Activated naive CD4-positive, alpha-beta T cell (primary cell): ENCODE data around the gene VPS41.

Source experiments
- DNase-seq, 4 experiments: peaks; one replicate each; lab custom pipeline; 2025; lab: John Stamatoyannopoulos, UW

VPS41 gene

DNA sequence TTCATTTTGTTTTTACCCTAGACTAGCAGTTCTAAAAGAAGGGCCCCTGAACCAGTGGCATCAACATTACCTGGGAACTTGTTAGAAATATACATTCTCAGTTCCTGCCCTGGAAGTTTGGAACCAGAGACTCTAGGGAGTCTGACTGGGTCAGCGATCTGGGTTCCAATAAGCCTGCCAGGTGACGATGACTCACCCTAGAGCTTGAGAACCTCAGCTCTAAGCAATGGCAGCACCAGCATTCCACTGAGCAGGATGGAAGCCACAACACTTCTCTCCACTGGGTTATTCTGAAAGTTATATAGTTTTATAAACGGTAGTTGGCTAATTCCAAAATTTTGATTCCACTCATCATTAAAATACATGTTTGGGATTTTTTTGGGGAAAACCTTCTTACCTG is 180.8 kb downstream of the VPS41 start:
- DNase-seq, result no peak

DNA sequence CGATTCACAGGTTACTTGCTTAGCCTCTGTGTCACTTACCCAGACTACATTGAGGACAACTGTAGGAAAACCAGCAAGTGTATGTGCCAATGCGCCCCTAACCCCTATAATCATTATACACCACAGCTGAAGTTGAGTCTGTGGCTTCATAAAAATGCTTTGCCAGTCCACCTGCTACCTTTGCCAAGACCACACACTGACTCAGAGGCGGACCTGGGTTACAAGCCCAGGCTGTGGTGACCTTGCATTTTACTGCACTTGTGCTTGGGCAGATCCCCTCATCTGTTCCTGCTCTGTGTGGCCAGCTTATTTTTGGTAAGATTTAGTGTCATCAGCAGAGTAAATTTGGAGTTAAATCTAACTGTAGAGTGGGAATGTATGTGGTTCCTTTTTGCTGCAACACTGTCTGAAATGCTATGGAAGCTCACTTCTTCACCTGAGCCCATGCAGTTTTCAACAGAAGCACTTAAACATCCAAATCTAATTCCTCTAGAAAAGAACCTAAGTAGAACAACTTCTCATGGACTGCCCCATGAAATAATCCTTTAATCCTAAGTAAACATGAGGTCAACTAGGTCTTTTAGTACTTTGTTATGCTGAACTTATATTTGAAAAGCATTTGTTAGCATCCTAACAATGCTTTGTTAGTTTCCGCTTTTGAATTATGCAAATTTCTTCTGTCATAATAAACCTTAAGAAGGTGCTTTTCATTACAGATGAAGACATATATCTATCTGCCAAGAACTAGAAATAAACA is 181.6 kb downstream of the VPS41 start:
- DNase-seq, result no peak

DNA sequence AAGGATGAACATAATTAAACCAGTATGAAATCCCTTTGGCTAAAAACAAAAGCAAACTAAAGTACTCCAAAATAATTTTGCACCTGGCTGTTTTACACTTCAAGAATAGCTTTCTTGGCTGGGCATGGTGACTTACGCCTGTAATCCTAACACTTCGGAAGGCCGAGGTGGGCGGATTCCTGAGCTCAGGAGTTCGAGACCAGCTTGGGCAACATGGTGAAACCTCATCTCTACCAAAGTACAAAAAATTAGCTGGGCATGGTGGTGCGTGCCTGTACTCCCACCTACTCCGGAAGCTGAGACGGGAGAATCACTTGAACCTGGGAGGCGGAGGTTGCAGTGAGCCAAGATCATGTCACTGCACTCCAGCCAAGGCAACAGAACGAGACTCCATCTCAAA is 185.7 kb downstream of the VPS41 start:
- no peak for DNase-seq

DNA sequence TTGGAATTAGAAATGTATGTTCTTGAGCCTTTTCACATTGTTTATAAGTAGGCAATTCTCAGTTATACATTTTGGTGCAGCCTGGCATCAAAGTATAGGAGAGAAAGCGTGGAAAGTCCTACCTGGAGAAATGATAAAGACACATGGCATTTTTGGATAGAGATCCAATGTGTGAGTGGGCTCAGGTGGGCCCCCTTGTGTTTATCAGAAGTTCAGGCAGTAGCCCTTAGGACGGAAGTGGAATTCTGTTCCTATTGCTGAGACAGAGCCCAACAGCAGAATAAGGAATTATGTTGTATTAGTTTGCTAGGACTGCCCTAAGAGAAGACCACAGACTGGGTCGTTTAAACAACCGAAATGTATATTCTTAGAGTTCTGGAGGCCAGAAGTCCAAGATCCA is 192.6 kb downstream of the VPS41 start:
- no peak for DNase-seq

DNA sequence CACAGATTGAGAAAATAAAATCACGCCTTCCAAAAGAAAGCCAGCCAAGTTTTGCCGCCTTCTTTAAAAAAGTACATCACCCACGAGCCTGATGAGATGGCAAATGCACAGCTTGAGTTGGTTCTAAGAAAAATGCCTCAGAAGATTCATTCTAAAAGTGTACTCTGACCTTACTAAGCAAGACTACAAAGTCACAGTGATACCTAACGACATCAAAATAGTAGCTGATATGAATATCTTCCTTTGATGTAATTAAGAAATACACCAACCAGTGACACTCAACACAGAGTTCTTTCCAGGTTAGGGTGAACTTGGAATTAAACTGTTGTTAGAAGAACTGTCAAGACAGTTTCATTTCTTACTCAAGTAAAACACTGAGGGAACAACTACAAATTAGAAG is 199.9 kb downstream of the VPS41 start:
- DNase-seq, result no peak

DNA sequence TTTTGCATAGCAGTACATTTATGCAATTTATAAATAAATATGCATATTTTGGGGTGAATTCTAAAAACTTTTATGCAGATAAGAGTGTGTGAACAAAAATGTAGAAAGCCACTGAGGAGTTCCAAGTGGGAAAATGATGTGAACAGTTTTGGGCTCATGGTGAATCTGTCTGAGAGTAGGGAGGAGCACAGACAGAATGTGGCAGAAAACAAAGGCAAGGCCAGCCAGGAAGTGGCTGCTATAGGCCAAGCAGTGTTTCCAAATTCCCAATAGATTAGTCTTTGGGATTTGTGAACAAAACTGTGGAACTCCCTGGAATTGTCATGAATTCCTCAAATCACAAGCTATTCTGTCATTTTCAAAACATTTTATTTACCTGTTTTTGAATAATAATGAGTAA is 204.2 kb downstream of the VPS41 start:
- DNase-seq, result no peak

DNA sequence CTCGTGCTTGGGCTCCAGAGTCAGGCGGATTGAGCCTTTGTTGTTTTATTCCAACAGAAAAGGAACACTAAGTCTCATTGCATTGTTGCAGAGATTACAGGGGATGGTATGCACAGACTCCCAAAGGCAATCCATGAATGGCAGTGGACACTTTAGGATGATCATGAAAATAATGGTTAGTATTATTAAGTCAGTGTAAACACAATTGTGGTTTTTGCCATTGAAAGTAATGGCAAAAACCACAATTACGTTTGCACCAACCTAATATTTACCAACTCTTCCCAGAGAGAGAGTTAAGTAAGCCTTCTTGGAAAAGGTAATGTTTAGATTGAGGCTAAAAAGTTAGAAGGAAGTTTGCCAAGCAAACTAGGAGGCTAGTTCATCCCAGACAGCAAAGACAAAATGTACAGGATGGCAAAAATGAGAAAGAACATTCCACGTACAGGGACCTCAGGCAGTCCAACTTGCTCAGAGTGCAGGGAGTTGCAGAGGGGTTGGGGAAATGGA is 204.9 kb downstream of the VPS41 start:
- no peak for DNase-seq

DNA sequence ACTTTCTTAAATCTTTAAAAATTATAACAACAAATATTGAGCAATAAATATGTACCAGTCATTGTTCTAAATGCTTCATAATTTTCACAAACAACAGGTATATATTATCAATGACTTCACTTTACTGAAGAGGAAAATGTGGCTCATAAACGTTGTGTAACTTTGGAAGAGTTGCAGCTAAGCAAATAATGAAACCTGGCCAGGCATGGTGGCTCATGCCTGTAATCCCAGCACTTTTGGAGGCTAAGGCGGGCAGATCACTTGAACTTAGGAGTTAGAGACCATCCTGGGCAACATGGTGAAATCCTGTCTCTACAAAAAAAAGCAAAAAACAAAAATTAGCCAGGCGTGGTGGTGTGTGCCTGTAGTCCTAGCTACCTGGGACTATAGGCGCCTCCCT is 205.9 kb downstream of the VPS41 start:
- DNase-seq, result no peak

DNA sequence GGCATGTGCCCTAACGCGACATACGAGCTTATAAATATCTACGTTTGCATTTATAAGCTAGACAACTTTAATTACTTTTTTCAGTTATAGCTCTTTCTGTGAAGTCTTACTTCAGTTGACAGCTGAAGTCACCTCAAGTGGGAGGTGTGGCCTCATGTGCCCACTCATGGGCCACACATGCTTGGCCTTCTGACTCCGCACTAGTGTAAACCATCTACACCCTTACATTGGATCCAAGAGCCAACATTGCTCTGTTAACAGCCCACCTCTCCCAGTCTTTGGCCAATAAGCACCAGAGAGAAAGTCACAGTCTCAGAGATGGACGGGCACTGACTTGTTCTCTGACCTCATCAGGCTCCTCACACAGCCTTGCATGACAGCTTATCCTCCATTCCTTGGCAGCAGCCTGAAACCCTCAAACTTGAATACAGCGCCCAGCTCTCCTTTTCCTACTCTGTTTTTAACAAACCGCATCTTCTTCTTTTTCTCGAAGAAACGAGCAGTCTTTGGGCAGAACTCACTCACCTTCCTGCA is 206.9 kb downstream of the VPS41 start:
- no peak for DNase-seq

DNA sequence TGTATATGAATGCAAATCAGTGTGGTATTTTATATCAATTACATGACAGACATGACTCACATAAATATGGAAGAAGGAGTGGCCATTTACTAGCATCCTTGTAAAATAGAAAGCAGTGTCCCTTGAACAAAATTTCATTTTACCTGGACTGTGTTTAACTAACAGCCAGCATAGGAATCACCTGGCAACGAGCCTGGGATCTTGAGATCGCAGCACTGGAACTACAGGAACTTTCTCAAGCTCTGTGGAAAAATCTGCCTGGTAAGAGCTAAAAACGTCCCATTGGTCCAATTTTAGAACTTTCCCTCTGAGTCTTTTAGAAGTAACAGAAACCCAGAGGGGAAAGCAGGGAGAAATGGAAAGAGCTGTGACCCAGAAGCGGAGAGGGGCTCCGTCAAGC is 208.9 kb downstream of the VPS41 start:
- no peak for DNase-seq

DNA sequence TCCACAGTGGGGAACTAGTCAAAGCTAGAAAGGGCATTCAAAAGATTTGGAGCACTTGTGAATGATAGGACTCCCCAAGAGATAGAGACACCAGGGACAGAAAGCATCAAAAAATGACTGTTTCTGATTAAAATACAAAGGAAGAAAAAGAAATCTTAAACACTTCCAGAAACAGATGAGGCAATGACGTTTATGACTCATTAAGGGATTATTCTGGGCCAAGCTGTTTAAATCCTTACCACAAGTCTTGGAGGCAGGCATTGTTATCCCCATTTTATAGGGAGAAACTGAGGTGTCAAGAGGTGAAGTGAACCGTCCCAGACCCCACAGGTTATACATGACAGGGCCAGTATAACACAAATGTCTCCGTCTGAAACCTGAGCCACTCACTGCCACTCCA is 209.5 kb downstream of the VPS41 start:
- DNase-seq, result no peak

DNA sequence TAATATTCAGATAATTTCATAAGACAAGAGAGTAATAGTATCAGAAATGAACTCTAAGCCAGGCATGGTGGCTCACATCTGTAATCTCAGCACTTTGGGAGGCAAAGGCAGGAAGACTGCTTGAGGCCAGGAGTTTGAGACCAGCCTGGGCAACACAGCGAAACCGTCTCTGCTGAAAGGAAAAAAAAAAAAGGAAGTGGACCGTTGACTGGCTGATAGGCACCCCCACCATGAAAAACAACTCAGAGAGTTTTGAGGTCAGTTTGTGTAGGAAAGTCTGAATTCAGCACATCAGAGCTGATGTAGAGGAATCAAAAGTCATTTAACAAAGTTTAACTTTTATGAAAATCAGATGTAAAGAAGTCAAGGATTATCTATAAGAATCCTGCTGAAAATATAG is 214.7 kb downstream of the VPS41 start:
- DNase-seq, result no peak

DNA sequence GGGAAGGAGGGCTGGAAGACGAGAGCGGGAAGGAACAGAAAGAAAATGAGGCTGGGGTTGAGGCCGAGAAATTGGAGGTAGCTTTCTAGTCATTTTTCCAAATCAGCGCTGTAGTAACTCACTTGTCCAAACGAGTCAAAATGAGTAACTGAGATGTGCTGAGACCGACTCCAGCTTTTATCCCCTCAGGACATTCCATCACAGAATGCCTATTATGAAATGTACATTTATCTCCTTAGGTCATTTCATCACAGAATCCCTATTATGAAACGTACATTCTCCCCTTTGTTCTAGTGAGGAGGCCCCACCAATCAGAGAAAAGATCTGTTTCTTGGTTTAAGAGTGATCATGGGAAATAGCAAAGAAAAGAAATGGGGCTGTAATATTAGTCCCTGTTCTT is 222.1 kb downstream of the VPS41 start:
- DNase-seq, result no peak

DNA sequence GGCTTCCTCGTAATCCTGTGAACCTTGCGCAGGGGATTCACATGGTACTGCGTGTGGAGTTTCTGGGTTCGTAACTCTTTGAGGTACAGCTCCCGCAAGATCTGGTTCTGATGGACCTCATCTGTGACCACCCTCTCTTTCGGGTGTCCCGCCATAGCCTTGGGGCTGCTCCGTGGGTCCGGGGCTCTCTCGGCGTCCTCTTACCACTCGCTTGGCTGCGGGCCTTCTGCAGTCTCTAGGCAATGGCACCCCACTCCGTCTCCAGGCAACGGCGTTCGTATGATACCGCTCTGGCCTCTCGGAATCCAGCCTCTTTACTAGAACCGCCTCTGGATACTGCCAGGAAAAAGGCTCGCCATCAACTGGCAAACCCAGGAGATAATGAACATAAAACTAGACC is 223.1 kb downstream of the VPS41 start:
- peak in 1 of 4 experiments; percentile 4 for DNase-seq

DNA sequence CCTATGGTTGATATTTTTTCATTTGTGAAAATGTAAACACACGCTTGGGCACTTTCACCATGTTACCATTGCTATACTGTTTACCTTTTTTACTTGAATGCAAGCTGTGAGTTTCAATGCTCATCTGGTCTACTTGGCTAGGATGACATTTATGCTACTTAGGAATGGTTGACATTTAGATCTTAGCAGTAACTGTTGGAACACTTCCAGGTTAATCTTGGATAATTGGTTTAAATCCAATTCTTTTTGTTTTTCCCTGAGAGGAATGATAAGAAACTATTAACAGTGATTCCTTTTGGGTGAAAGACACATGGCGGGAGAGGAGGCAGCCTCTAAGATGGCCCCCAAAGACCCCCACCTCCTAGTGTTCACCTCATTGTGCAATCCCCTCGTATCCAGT is 226.4 kb downstream of the VPS41 start:
- DNase-seq, result no peak

DNA sequence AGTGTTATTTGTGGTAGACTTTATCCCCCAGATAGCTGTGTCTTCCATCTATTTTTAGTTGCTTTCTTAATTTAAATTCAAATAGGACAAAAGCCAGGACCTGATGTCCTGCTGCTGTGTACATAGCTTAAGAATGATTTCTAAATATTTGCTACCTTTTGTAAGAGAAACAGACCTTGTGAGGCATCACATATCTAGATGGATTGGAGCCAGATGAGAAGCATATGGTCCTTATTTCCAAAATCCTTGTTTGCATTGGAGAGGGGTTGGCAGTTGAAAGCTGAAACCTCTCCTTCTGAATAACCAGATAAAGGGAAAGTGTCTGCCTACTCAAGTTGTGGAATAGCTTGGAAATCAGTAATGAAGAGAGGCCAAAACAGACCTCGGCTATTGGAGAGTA is 227.1 kb downstream of the VPS41 start:
- no peak for DNase-seq

DNA sequence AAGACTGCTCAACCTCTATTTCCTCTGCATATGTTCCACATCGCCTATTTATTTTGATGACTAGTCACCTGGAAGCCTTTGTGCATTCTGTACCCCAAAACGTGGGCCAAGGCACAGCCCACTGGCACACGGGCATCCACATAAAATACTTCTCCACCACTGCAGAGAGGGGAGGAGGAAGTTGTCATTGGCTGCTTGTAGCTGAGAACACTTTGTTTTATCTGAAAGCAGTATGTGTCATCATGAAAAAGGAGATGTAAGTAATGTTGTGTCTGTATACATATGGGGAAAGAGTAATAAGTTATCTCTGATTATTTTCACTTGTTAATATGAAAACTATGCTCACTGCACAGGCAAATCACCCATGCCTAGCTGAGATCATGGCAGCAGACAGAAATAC is 229.6 kb downstream of the VPS41 start:
- DNase-seq, result no peak

DNA sequence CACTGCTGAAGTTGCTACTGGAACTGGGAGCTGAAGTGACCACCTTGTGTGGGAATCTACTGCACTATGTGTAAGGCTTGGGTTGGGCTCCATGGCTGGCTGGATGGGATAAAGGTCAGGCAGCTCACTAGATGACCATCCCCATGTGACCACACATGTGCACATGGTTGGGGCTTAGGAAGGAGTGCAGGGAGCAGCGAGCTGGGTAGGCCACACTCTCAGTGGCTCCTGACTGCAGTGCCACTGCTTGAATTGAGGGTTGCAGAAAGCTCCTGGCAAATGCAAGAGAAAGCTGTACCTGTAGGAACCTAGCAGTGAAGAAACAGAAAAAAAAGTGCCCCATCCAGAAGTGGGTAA is 230.3 kb downstream of the VPS41 start:
- no peak for DNase-seq

DNA sequence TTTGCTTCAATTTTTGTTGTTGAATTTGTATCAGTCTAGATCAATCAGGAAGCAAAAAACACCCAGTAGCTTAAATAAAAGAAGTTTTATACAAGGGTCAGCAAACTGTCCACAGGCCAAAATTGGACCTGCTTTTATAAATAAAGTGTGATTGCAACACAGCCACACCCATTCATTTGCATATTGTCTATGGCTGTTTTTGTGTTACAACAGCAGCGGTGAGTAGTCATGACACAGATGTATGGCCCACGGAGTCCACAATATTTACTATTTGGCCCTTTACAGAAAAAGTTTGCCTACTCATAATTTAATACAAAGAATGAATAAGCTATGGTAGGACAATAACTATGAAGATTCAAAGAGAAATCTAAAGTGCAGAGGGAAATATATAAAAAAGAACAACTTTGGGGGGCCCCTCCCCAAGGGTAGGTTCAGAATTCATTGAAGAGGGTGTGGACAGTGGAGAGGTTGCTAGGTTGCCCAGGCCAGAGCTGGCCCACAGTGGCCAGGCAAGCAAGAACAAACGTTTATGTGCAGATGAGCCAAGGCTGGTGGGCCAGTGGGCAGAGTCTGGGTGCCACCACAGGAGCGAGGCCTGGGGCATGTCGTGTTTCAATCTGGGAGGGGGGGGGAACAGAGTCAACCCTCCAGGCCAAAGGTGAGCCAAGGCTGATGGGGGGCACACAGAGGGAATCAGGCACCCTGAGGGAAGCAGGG is 230.9 kb downstream of the VPS41 start:
- DNase-seq, result no peak

DNA sequence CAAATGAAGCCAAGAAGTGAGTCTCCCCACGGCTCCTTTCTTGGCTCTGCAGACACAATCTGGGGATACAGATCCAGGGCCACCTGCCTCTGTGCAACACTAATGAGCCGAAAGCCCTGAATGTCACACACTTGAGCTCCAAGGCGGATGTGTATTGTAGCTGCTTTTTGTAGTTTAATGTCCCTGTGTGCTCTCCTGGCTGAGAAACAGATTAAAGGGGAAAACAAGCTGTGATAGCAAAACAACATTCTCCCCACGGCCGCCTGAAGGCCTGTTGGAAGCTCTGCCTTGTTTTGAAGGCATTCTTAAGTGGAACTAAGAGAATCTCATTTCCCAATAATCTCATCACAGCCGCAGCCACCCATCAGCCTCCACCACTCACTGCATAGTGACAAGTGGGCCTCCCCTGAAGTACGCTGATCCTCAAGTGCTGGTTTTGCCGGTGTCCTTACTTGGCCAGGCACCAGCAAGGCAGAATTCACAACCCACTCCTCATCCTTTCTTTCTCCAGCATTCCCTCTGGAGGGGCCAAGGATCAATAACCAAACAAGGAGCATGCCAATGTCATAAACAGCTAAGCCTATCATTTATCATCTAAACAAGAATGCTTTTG is 233.4 kb downstream of the VPS41 start:
- DNase-seq, result no peak

DNA sequence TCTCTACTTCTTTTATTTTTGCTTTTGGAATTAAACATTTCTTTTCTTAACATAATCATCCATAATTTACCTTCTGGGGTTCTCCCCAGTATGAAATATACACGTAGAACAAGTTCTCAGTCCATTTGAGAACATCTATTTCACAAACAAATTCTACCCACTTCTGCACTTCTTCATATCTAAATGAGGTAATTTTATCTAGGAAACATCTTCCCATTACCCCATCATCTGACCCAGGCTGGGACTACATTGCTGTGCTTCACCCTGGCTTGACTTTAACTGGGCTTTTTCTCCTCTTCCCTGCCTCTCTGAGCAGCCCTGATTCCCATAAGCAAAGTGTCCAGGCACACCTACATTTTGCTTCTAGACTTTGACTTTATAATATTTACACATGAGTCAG is 234.5 kb downstream of the VPS41 start:
- DNase-seq, result no peak

DNA sequence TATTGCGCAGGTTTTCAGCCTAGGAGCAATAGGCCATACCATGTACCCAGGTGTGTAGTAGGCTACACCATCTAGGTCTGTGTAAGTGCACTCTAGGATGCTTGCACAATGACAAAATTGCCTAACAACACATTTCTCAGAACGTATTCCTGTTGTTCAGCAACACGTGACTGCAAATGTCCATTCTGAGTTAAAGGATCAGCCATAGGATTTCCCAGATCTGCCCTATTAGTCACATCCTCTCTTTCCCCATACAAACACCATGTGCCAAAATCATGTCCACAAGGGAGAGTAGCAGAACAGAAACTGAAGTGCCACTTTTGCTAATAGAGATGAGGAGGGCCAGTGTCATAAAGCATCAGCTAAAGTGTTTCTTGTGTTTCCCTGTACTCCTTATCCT is 235.2 kb downstream of the VPS41 start:
- no peak for DNase-seq
